ENCODE results near the gene KLHL5. TPM values are rescaled to one million over a fixed set of nuclear protein-coding genes. Genes with fewer than 3 reads are reported as not detected.

The KLHL5 gene
- total RNA-seq, 1 experiment from 2014 or later: 84.8 TPM

- peak overlapping the region; percentile 88 for H3K4me3 ChIP-seq (ENCODE audit: low read length)
- TSS peak; percentile 37 for BruUV-seq (replicated peaks)
- H4K20me1 ChIP-seq (ENCODE audit: low read length): peaks cover 4% of the 10 kb centered on the region; the same call in 1 of the 2 replicates
- no peak for TF ChIP-seq EZH2phosphoT487 (IDR thresholded peaks at IDR 0.05; ENCODE audit: borderline replicate concordance, low read length)
- TF ChIP-seq, protein P1, sequence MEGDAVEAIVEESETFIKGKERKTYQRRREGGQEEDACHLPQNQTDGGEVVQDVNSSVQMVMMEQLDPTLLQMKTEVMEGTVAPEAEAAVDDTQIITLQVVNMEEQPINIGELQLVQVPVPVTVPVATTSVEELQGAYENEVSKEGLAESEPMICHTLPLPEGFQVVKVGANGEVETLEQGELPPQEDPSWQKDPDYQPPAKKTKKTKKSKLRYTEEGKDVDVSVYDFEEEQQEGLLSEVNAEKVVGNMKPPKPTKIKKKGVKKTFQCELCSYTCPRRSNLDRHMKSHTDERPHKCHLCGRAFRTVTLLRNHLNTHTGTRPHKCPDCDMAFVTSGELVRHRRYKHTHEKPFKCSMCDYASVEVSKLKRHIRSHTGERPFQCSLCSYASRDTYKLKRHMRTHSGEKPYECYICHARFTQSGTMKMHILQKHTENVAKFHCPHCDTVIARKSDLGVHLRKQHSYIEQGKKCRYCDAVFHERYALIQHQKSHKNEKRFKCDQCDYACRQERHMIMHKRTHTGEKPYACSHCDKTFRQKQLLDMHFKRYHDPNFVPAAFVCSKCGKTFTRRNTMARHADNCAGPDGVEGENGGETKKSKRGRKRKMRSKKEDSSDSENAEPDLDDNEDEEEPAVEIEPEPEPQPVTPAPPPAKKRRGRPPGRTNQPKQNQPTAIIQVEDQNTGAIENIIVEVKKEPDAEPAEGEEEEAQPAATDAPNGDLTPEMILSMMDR (conservative IDR thresholded peaks at IDR 0.05; ENCODE audit: low read depth, low read length): no peak
- no peak for TF ChIP-seq EZH2 (IDR thresholded peaks at IDR 0.05; ENCODE audit: low read length, unreplicated experiment)
- H3K27me3 ChIP-seq (ENCODE audit: low read length): no peaks in the 10 kb centered on the region
- peaks cover 9% of the 10 kb centered on the region for H3F3A ChIP-seq (ENCODE audit: low read length, unreplicated experiment)
- no peaks in the 10 kb centered on the region for H3K9me2 ChIP-seq (replicated peaks; ENCODE audit: low read length)
- DNase-seq: peak; percentile 74
- H3K36me3 ChIP-seq (ENCODE audit: low read depth, low read length): 0 out of 2 replicates have a peak, but pooled peaks cover 4% of the 10 kb centered on the region
- peak overlapping the region; percentile 87 for H3K9ac ChIP-seq (ENCODE audit: low read length)
- ChIA-PET POLR2A (ENCODE audit: unreplicated experiment) (interaction anchor here (0.6 kb wide), 1 partner anchor 469 kb away, joined by 3 read pairs; no protein-coding TSS in a partner anchor), CTCF (interaction anchor here (1.1 kb wide), 1 partner anchor 58 kb away, joined by 4 read pairs; no protein-coding TSS in a partner anchor)
- H2AFZ ChIP-seq (ENCODE audit: low read length): no peak overlapping the region
- peak; percentile 5; the same call in 1 of the 2 replicates for ATAC-seq
- peak overlapping the region; percentile 95 for H3K27ac ChIP-seq (ENCODE audit: low read length)
- no peaks in the 10 kb centered on the region for H3K9me3 ChIP-seq (ENCODE audit: low read length)
- H3K4me1 ChIP-seq (ENCODE audit: insufficient read depth, low read length): peaks cover 46% of the 10 kb centered on the region
- intact Hi-C loops (cut with micrococcal nuclease): loop anchor here (2.0 kb wide), 1 partner anchor 89 kb away; no protein-coding TSS in a partner anchor
- H3K4me2 ChIP-seq (ENCODE audit: low read length): peak overlapping the region; percentile 87
- H3K79me2 ChIP-seq (ENCODE audit: low read length): peaks cover 61% of the 10 kb centered on the region
These were observed 15.8 kb upstream of the KLHL5 start for GRCh38 chr4:39046249-39046648.

DNA sequence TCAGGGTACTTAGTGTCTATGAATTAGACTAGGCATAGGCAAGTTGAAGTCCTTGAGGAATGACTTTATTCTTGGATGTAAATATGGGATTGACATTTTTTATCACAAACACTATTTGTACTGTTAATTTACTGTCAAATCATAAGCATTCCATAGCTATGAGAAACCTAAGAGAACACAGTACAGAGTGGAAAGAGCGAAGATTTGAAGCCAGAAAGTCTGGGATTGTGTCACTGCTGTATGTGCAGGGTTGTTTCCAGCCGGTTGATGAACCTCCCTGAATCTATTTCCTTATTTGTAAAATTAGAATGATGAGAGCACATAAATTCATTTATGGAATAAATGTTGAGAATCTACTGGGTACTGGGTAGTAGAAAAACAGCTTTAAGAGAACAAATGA, 14.4 kb upstream of the KLHL5 start:
- CTCF ChIA-PET: no interaction called here
- H3K9ac ChIP-seq (ENCODE audit: low read length): no peak overlapping the region

More for the DNA sequence above, 14.4 kb upstream of the KLHL5 start:
- peaks cover 74% of the 10 kb centered on the region for H3K79me2 ChIP-seq (ENCODE audit: low read length)
- H3K27ac ChIP-seq (ENCODE audit: low read length): no peak overlapping the region
- no peaks in the 10 kb centered on the region for H3K9me2 ChIP-seq (replicated peaks; ENCODE audit: low read length)
- peak overlapping the region; percentile 88 for H3K4me3 ChIP-seq (ENCODE audit: low read length)
- no TSS peak for BruUV-seq (replicated peaks)
- H3F3A ChIP-seq (ENCODE audit: low read length, unreplicated experiment): peaks cover 9% of the 10 kb centered on the region
- no peak overlapping the region for H2AFZ ChIP-seq (ENCODE audit: low read length)
- H3K9me3 ChIP-seq (ENCODE audit: low read length): no peaks in the 10 kb centered on the region
- H3K36me3 ChIP-seq (ENCODE audit: low read depth, low read length): 0 out of 2 replicates have a peak, but pooled peaks cover 4% of the 10 kb centered on the region
- TF ChIP-seq EZH2phosphoT487 (IDR thresholded peaks at IDR 0.05; ENCODE audit: borderline replicate concordance, low read length) (no peak), EZH2 (IDR thresholded peaks at IDR 0.05; ENCODE audit: low read length, unreplicated experiment) (no peak)
- TF ChIP-seq, protein P1 (conservative IDR thresholded peaks at IDR 0.05; ENCODE audit: low read depth, low read length): no peak
- peak overlapping the region; percentile 87 for H3K4me2 ChIP-seq (ENCODE audit: low read length)
- H4K20me1 ChIP-seq (ENCODE audit: low read length): peaks cover 4% of the 10 kb centered on the region; the same call in 1 of the 2 replicates
- H3K4me1 ChIP-seq (ENCODE audit: insufficient read depth, low read length): peaks cover 34% of the 10 kb centered on the region
- no peaks in the 10 kb centered on the region for H3K27me3 ChIP-seq (ENCODE audit: low read length)
- intact Hi-C loops (cut with micrococcal nuclease): loop anchor here (2.0 kb wide), 1 partner anchor 87 kb away; no protein-coding TSS in a partner anchor
- POLR2A ChIA-PET (ENCODE audit: unreplicated experiment): no interaction called here
- no peak; the same call in 1 of the 2 replicates for ATAC-seq
- peak; percentile 26 for DNase-seq

All from PC-3 (cell line).